ENCODE measurements around the gene PYGO2. TPM values are rescaled to one million over a fixed set of nuclear protein-coding genes. Genes with fewer than 3 reads are reported as not detected.

PYGO2 gene
- total RNA-seq, 1 donor from 2014 or later: 29.2 TPM

DNA sequence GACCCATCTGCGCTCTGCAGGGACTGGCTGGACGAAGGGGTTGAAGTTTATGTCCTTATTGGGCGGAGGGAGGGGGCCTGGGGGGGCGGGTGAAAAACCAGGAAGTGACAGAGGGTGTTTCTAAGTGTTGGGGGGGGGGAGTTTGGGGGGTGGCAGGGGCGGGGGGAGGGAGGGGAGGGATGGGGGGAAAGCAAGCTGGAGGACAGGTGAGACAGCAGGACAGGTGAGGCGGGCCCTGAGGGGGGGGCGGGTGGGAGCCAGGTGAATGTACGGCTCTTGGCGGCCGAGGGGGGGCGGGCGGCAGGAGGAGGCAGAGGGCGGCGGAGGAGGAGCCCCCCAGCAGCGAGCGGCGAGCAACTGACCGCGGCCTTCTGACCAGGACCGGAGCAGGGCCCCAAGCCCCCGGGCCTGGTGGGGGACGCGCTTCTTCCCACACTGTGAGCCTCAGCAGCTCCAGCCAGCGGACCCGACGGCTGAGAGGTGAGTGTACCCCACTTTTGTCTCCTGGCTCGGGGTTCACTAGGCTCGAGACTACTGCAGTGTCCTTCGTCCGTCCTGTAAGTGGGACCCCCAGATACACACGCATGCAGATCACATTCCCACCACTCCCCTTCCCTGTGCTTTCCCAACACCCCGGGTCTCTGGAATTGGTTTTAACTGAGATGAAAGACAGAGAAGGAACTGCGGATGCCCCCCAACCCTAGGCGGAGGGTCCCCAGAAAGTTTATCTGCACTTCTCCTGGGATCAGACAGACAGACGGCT lies 41.1 kb upstream of the PYGO2 start, which contains the start of gene ZBTB7B:
Gene ZBTB7B (plus strand): TSS at position 339 of the 763 bp plus-strand sequence. CDS start 11,859 bp downstream, outside the sequence.
- no peak for DNase-seq (ENCODE audit: extremely low spot score, unreplicated experiment)
- TF ChIP-seq, protein P1, sequence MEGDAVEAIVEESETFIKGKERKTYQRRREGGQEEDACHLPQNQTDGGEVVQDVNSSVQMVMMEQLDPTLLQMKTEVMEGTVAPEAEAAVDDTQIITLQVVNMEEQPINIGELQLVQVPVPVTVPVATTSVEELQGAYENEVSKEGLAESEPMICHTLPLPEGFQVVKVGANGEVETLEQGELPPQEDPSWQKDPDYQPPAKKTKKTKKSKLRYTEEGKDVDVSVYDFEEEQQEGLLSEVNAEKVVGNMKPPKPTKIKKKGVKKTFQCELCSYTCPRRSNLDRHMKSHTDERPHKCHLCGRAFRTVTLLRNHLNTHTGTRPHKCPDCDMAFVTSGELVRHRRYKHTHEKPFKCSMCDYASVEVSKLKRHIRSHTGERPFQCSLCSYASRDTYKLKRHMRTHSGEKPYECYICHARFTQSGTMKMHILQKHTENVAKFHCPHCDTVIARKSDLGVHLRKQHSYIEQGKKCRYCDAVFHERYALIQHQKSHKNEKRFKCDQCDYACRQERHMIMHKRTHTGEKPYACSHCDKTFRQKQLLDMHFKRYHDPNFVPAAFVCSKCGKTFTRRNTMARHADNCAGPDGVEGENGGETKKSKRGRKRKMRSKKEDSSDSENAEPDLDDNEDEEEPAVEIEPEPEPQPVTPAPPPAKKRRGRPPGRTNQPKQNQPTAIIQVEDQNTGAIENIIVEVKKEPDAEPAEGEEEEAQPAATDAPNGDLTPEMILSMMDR (IDR thresholded peaks at IDR 0.05): no peak
- Mint-ChIP-seq H3K4me1 (ENCODE audit: unreplicated experiment) (peaks cover 34% of the 10 kb centered on the region), H3K4me3 (ENCODE audit: unreplicated experiment) (peak within 1 kb of the TSS; percentile 94), H3K36me3 (ENCODE audit: unreplicated experiment) (no peaks in the 10 kb centered on the region), H3K9me3 (ENCODE audit: unreplicated experiment) (no peaks in the 10 kb centered on the region), H3K27ac (ENCODE audit: unreplicated experiment) (peak within 1 kb of the TSS; percentile 96), H3K27me3 (ENCODE audit: unreplicated experiment) (no peaks in the 10 kb centered on the region)

DNA sequence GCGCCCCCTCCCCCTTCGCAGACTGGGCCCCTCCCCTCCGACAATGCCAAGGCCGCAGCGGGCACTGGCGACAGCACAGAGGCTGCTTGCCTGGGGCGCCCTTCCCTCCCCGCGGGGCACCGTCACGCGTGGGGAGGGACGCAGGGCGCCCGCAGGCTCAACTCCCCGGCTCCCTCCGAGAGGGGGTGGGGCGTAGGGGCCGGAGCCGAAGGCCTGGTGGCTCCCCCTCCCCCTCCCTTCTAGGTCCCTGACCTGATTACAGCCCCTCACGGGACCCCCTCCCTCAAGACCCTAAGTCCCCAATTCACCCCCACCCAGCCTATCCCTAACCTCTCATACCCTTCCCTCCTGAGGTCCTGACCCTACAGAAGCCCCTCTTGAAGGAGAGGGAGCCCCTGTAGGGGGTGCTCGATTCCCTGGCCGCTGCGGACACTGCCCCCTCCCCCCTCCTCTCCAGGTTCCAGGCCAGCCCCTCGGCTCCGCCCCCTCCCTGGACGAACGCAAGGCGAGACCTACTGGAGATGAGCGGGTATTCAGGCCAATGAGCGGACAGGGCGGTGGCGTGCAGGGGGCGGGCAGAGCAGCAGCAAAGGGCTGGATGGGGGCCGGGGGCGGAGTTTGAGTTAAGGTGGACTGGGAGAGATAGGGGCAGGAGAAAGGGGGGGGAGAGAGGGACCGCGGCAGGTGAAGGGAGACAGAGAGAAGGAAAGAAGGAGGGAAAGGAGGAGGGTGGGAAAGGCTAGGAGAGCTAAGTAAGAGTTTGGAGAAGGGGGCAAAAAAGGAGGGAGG lies 40.3 kb upstream of the PYGO2 start:
- DNase-seq (ENCODE audit: extremely low spot score, unreplicated experiment): peak; percentile 100
- Mint-ChIP-seq H3K4me3 (ENCODE audit: unreplicated experiment) (peak overlapping the region; percentile 94), H3K27me3 (ENCODE audit: unreplicated experiment) (no peaks in the 10 kb centered on the region), H3K4me1 (ENCODE audit: unreplicated experiment) (peaks cover 34% of the 10 kb centered on the region), H3K9me3 (ENCODE audit: unreplicated experiment) (no peaks in the 10 kb centered on the region), H3K27ac (ENCODE audit: unreplicated experiment) (peak overlapping the region; percentile 95), H3K36me3 (ENCODE audit: unreplicated experiment) (no peaks in the 10 kb centered on the region)
- TF ChIP-seq, protein P1 (IDR thresholded peaks at IDR 0.05): peak; percentile 56

DNA sequence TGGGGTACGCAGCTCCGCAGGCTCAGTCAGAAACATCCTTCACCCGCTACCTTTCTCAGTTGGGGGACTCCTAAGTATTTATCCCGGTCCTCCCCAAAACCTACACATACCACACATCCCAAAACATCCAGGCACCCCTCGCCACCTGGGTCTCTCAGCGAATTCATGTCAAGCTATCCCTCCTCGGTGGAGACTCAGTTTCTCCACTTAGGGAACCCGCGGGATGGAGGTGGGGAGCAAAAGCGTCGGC lies 39.8 kb upstream of the PYGO2 start:
- Mint-ChIP-seq H3K27me3 (ENCODE audit: unreplicated experiment) (no peaks in the 10 kb centered on the region), H3K4me3 (ENCODE audit: unreplicated experiment) (peak overlapping the region; percentile 94), H3K4me1 (ENCODE audit: unreplicated experiment) (peaks cover 31% of the 10 kb centered on the region), H3K27ac (ENCODE audit: unreplicated experiment) (peak overlapping the region; percentile 95), H3K9me3 (ENCODE audit: unreplicated experiment) (no peaks in the 10 kb centered on the region), H3K36me3 (ENCODE audit: unreplicated experiment) (no peaks in the 10 kb centered on the region)
- no peak for DNase-seq (ENCODE audit: extremely low spot score, unreplicated experiment)
- TF ChIP-seq, protein P1 (IDR thresholded peaks at IDR 0.05): no peak

DNA sequence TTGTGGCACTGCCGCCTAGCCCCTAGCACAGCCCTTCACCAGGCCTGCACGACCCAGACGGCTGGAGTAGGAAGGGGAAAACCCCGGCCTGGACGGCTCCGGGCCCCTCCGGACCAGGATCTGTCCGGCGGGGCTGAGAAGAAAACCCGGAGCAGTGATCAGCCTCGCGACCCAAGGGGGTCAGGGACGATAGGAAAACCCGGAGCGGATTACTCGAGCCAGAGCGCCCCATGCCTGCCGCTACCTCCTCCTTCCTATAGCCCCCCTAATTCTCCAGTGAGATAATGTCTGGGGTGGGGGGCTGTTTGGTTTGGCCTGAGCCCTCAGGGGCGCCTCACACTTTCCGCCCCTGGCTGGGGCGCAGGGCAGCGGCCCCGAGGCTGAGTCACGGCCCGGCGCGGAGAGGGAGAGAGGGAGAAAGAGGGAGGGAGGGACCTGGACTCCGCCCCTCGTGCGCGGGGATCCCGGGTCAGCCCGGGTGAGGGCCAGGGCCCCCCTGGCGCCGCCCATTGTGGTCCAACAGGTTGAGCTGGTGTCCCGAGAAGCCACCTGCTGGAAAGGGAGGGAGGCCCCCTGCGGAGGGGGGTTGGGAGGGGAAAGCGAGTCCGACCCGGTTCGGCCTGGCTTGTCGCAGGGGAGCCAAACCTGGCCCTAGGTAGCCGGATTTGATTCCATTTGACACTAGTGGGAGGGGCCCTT lies 39.3 kb upstream of the PYGO2 start:
- Mint-ChIP-seq H3K27ac (ENCODE audit: unreplicated experiment) (peak overlapping the region; percentile 95), H3K4me1 (ENCODE audit: unreplicated experiment) (peaks cover 31% of the 10 kb centered on the region), H3K4me3 (ENCODE audit: unreplicated experiment) (peak overlapping the region; percentile 94), H3K36me3 (ENCODE audit: unreplicated experiment) (no peaks in the 10 kb centered on the region), H3K9me3 (ENCODE audit: unreplicated experiment) (no peaks in the 10 kb centered on the region), H3K27me3 (ENCODE audit: unreplicated experiment) (no peaks in the 10 kb centered on the region)
- peak; percentile 91 for DNase-seq (ENCODE audit: extremely low spot score, unreplicated experiment)
- TF ChIP-seq, protein P1 (IDR thresholded peaks at IDR 0.05): no peak

DNA sequence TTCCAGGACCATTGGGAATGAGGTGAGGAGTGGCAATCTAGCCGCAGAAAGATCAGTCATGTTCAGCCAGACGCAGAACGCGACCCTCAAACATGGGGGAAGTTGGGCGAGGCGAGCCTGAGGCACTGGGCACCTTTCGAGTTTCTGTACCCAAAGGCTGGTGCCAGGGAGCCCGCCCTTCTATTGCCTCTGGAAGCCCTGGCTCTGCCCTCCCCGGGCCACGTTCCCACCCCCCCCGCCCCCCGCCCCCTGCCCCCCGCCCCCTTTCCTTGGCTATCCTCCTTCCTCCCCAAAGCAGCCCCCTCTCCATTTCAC lies 38.8 kb upstream of the PYGO2 start:
- Mint-ChIP-seq H3K27ac (ENCODE audit: unreplicated experiment) (peak overlapping the region; percentile 95), H3K4me3 (ENCODE audit: unreplicated experiment) (peak overlapping the region; percentile 94), H3K27me3 (ENCODE audit: unreplicated experiment) (no peaks in the 10 kb centered on the region), H3K36me3 (ENCODE audit: unreplicated experiment) (no peaks in the 10 kb centered on the region), H3K9me3 (ENCODE audit: unreplicated experiment) (no peaks in the 10 kb centered on the region), H3K4me1 (ENCODE audit: unreplicated experiment) (peaks cover 30% of the 10 kb centered on the region)
- TF ChIP-seq, protein P1 (IDR thresholded peaks at IDR 0.05): no peak
- no peak for DNase-seq (ENCODE audit: extremely low spot score, unreplicated experiment)
